OCI-LY3 (cell line): ENCODE data around the gene USP32.

ENCODE experiments used
- CTCF ChIP-seq: fragments of 200-600, 300-600 bp; sonication (generic); IDR thresholded peaks from 2 replicates; pipeline ENCODE4 v1.5.1; 2014; ENCODE audit warnings: antibody characterized with exemption, low read length, low read depth
- EZH2phosphoT487 ChIP-seq: fragments of 200-600 bp; shearing (Covaris generic); IDR thresholded peaks from 2 replicates; pipeline ENCODE4 v1.6.1; 2018; ENCODE audit warnings: antibody characterized with exemption, mixed run types, low read depth

- no peak for TF ChIP-seq EZH2phosphoT487
- TF ChIP-seq CTCF = no peak
Observed at GRCh38 chr17:60146206-60146605, 245.7 kb downstream of the USP32 start.
